ENCODE results near the gene ERGIC1. TPM values are rescaled to one million over a fixed set of nuclear protein-coding genes. Genes with fewer than 3 reads are reported as not detected.

ERGIC1 gene
- total and polyA plus RNA-seq, 2 of the 13 experiments (the other 11 are each of a cell fraction or from before 2014, with no cell fraction given): 78.5 to 184 TPM

GRCh38 chr5:172868436-172868923 is 34.4 kb downstream of the ERGIC1 start (continued):
- TF ChIP-seq IRX3 (CRISPR knock-in tag; IDR thresholded peaks at IDR 0.05; ENCODE audit: borderline replicate concordance, low read depth): no peak
- 0 out of 2 replicates have a peak, but pooled peaks have one; percentile 76 for TF ChIP-seq JUND (CRISPR knock-in tag; IDR thresholded peaks at IDR 0.05)
- no peak for TF ChIP-seq ZNF710 (CRISPR knock-in tag; IDR thresholded peaks at IDR 0.05; ENCODE audit: borderline replicate concordance)
- no peak for TF ChIP-seq ZNF530 (CRISPR knock-in tag; IDR thresholded peaks at IDR 0.05; ENCODE audit: low read depth)
- TF ChIP-seq NCOR1 (IDR thresholded peaks at IDR 0.05; ENCODE audit: borderline replicate concordance, low read length): peak; percentile 23; the same call in 1 of the 2 replicates
- no peak for TF ChIP-seq WIZ (CRISPR knock-in tag; IDR thresholded peaks at IDR 0.05)
- TF ChIP-seq ZNF331 (CRISPR knock-in tag; IDR thresholded peaks at IDR 0.05): 0 out of 2 replicates have a peak, but pooled peaks have one; percentile 13
- TF ChIP-seq ZNF816 (CRISPR knock-in tag; IDR thresholded peaks at IDR 0.05; ENCODE audit: borderline replicate concordance): 0 out of 2 replicates have a peak, but pooled peaks have one; percentile 38
- no peak for TF ChIP-seq ZNF512 (CRISPR knock-in tag; IDR thresholded peaks at IDR 0.05)
- TF ChIP-seq NR2F6 (IDR thresholded peaks at IDR 0.05): peak; percentile 30; the same call in 1 of the 2 replicates
- peak; percentile 80 for TF ChIP-seq NR2F6 (CRISPR knock-in tag; IDR thresholded peaks at IDR 0.05)
- no peak for TF ChIP-seq SMARCE1 (IDR thresholded peaks at IDR 0.05; ENCODE audit: borderline replicate concordance)
- TF ChIP-seq ZBTB7B (CRISPR knock-in tag; IDR thresholded peaks at IDR 0.05): peak; percentile 41; the same call in 1 of the 2 replicates
- peak; percentile 26; the same call in 1 of the 2 replicates for TF ChIP-seq SMC3 (IDR thresholded peaks at IDR 0.05; ENCODE audit: low read length)
- TF ChIP-seq ZFP90 (CRISPR knock-in tag; IDR thresholded peaks at IDR 0.05; ENCODE audit: borderline replicate concordance): no peak
- TF ChIP-seq FOSL2 (CRISPR knock-in tag; IDR thresholded peaks at IDR 0.05): peak; percentile 95
- peak; percentile 71; the same call in 1 of the 2 replicates for TF ChIP-seq JUNB (CRISPR knock-in tag; IDR thresholded peaks at IDR 0.05; ENCODE audit: borderline replicate concordance)
- TF ChIP-seq GMEB1 (CRISPR knock-in tag; IDR thresholded peaks at IDR 0.05; ENCODE audit: borderline replicate concordance): no peak; the same call in 1 of the 2 replicates
- TF ChIP-seq TGIF2 (CRISPR knock-in tag; IDR thresholded peaks at IDR 0.05): no peak
- peak; percentile 76 for TF ChIP-seq ELF3 (CRISPR knock-in tag; IDR thresholded peaks at IDR 0.05)
- TF ChIP-seq PAXIP1 (CRISPR knock-in tag; conservative IDR thresholded peaks at IDR 0.05): peak; percentile 69
- TF ChIP-seq MLX (CRISPR knock-in tag; IDR thresholded peaks at IDR 0.05): peak; percentile 69; the same call in 1 of the 2 replicates
